Ectodermal cell (in vitro differentiated cells): ENCODE measurements around the gene DUOXA2.

ENCODE experiments used
- H3K27ac ChIP-seq: 2 replicates; pipeline ENCODE4 v1.7.0; 2013; ENCODE audit warnings: mild to moderate bottlenecking, low read depth, low read length; ENCODE audit not compliant: insufficient read depth, poor library complexity, severe bottlenecking
- H3K27me3 ChIP-seq: 2 replicates; pipeline ENCODE4 v1.7.0; 2013; ENCODE audit warnings: mild to moderate bottlenecking, low read length; ENCODE audit not compliant: insufficient read depth, control insufficient read depth, poor library complexity, severe bottlenecking
- H3K36me3 ChIP-seq: one replicate; pipeline ENCODE4 v1.7.0; 2013; ENCODE audit warnings: low read length; ENCODE audit not compliant: control insufficient read depth, insufficient read depth
- H3K4me1 ChIP-seq: one replicate; pipeline ENCODE4 v1.7.0; 2013; ENCODE audit warnings: low read length; ENCODE audit not compliant: control insufficient read depth, insufficient read depth
- H3K4me3 ChIP-seq: 2 replicates; pipeline ENCODE4 v1.7.0; 2013; ENCODE audit warnings: low read depth, low read length, control low read depth; ENCODE audit not compliant: insufficient read depth
- H3K9me3 ChIP-seq: 2 replicates; pipeline ENCODE4 v1.7.0; 2013; ENCODE audit warnings: mild to moderate bottlenecking, low read length, moderate library complexity; ENCODE audit not compliant: control insufficient read depth
- WGBS, 2 experiments: methylation state at CpG; one replicate each; pipeline ENCODE4 v1.1.7; 2013; ENCODE audit warnings: missing lambda C conversion rate in 2 of 2; 5-methylcytosine and 5-hydroxymethylcytosine counted together

Gene DUOXA2

GRCh38 chr15:45147606-45148005 is 33.5 kb downstream of the DUOXA2 start:
- H3K36me3 ChIP-seq: no peaks in the 10 kb centered on the region
- no peaks in the 10 kb centered on the region for H3K27me3 ChIP-seq
- H3K9me3 ChIP-seq: no peaks in the 10 kb centered on the region
- 90 to 96% methylated on average over 7 of the region's 7 CpGs for WGBS, 2 experiments
- no peak overlapping the region for H3K4me3 ChIP-seq
- no peaks in the 10 kb centered on the region for H3K4me1 ChIP-seq
- H3K27ac ChIP-seq: no peak overlapping the region

DNA sequence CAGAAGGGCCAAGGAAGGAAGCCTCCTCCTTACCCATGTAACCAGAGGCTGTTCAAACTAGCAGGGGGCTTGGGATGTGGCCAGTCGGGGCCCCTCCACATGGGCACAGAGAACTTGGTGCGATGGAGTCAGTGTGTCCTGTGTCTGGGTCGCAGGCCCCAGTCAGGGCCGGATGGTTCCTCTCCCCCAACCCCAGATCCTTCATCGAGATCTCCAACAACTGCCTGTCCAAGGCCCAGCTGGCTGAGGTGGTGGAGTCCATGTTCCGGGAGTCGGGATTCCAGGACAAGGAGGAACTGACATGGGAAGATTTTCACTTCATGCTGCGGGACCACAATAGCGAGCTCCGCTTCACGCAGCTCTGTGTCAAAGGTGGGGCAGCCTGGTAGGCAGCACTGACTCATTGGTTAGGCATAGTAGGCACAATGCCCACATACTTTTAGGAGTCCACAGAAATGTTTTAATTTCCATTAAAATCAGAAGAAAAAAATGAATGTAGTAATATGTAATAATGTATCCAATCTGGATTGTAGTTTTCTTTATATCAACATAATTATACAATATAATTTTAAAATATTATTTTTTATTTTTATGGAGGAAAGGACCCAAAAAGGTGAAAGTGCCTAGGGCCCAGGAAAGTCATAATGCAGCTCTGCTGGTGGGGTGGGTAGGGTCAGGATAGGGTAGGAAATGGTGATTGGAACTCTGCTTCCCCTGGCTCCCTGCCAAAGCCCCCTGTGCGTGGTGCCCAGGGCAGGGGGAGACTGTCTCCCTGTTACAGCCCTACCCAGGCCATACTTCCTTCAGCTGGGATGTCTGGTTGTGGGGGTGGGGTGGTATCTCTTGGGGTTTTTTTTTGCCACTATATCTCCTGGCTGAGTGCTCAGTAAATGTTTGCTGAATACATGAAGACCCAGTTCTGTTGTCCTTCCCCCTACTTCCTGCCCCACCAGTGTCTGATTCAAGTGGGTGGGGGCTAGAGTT is 34.2 kb downstream of the DUOXA2 start:
- no peak overlapping the region for H3K4me3 ChIP-seq
- H3K9me3 ChIP-seq: no peaks in the 10 kb centered on the region
- H3K27me3 ChIP-seq: no peaks in the 10 kb centered on the region
- no peak overlapping the region for H3K27ac ChIP-seq
- WGBS, 2 experiments: 92 to 93% methylated on average over 12 of the region's 12 CpGs
- no peaks in the 10 kb centered on the region for H3K36me3 ChIP-seq
- no peaks in the 10 kb centered on the region for H3K4me1 ChIP-seq

DNA sequence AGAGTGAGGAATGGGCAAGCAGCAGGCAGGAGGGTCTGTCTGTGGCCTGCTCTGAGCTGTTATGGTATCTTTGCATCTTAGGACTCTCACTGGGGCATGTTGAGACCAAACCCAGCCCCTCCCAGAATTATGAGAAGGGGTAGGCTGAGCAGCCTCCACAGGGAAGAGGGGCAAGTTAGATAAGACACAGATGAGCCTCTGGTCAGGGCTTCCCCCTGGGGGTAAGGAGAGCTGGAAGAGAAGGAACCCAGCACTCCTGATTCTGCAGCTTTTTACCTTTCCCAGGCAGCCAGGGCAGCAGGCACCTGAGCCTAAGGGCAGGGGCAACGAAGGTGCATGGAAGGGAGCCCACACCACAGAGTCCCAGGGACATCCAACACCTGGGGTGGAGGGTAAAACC is 34.9 kb downstream of the DUOXA2 start:
- H3K4me3 ChIP-seq: no peak overlapping the region
- peaks cover 2% of the 10 kb centered on the region for H3K4me1 ChIP-seq
- H3K36me3 ChIP-seq: no peaks in the 10 kb centered on the region
- WGBS, 2 experiments: 81 to 85% methylated on average over 1 of the region's 1 CpG
- H3K27me3 ChIP-seq: no peaks in the 10 kb centered on the region
- H3K27ac ChIP-seq: no peak overlapping the region
- no peaks in the 10 kb centered on the region for H3K9me3 ChIP-seq

GRCh38 chr15:45150481-45150880 is 36.4 kb downstream of the DUOXA2 start:
- Histone ChIP-seq H3K4me1 (peaks cover 5% of the 10 kb centered on the region), H3K27ac (no peak overlapping the region), H3K36me3 (no peaks in the 10 kb centered on the region), H3K4me3 (no peak overlapping the region), H3K9me3 (no peaks in the 10 kb centered on the region), H3K27me3 (no peaks in the 10 kb centered on the region)
- 88 to 93% methylated on average over 6 of the region's 6 CpGs for whole genome bisulfite sequencing, 2 experiments

GRCh38 chr15:45150997-45151396 is 36.9 kb downstream of the DUOXA2 start:
- Histone ChIP-seq H3K36me3 (no peaks in the 10 kb centered on the region), H3K4me3 (no peak overlapping the region), H3K27ac (no peak overlapping the region), H3K27me3 (no peaks in the 10 kb centered on the region), H3K4me1 (peaks cover 5% of the 10 kb centered on the region), H3K9me3 (no peaks in the 10 kb centered on the region)
- 93 to 95% methylated on average over 6 of the region's 6 CpGs for WGBS, 2 experiments

DNA sequence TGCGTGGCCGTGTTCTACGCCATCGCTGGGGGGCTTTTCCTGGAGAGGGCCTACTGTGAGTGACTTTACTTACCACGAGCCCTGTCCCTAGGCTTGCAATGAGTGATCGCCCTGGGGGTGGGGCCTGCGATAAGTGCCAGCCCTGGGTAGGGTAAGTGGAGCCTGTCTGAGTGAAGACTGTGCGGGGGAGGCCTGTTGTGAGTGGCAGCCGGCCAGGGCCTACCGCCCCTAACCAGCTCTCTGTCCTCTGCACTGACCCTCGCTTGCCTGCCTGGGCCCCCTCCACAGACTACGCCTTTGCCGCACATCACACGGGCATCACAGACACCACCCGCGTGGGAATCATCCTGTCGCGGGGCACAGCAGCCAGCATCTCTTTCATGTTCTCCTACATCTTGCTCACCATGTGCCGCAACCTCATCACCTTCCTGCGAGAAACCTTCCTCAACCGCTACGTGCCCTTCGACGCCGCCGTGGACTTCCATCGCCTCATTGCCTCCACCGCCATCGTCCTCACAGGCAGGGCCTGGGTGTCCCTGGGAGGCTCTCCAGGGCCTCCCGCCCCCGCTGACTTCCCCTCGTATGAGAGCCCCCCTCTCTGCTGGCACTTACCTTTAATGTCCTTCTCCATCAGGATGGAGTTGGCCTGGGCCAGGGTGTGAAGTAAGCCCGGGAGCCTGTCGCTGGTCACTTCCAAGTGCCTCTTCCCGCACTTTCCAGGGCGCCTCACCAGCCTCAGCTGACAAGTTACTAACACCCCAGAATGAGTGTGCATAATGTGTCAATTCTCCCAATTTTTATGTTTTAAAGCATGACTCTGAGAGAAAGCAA is 38.1 kb downstream of the DUOXA2 start:
- no peaks in the 10 kb centered on the region for H3K9me3 ChIP-seq
- WGBS, 2 experiments: 95 to 96% methylated on average over 36 of the region's 36 CpGs
- H3K27me3 ChIP-seq: no peaks in the 10 kb centered on the region
- no peaks in the 10 kb centered on the region for H3K36me3 ChIP-seq
- H3K27ac ChIP-seq: no peak overlapping the region
- H3K4me1 ChIP-seq: peaks cover 9% of the 10 kb centered on the region
- no peak overlapping the region for H3K4me3 ChIP-seq

DNA sequence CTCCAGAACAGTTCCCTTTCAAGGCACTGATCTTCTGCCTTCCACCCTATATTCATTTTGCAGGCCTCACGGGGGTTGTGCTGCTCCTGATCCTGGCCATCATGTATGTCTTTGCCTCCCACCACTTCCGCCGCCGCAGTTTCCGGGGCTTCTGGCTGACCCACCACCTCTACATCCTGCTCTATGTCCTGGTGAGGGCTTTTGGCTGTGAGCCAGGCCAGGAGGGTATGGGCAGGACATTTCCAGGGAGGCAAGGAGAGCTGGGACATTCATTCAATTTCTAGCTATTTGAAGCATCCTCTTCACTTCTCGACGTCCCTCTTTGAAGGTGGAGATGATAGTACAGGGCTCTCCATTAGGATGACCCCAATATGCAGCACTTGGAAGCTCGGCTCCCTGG is 41.6 kb downstream of the DUOXA2 start:
- Histone ChIP-seq H3K9me3 (no peaks in the 10 kb centered on the region), H3K4me1 (peaks cover 22% of the 10 kb centered on the region), H3K27ac (no peak overlapping the region), H3K4me3 (no peak overlapping the region), H3K36me3 (no peaks in the 10 kb centered on the region), H3K27me3 (no peaks in the 10 kb centered on the region)
- 94 to 95% methylated on average over 8 of the region's 8 CpGs for WGBS, 2 experiments

DNA sequence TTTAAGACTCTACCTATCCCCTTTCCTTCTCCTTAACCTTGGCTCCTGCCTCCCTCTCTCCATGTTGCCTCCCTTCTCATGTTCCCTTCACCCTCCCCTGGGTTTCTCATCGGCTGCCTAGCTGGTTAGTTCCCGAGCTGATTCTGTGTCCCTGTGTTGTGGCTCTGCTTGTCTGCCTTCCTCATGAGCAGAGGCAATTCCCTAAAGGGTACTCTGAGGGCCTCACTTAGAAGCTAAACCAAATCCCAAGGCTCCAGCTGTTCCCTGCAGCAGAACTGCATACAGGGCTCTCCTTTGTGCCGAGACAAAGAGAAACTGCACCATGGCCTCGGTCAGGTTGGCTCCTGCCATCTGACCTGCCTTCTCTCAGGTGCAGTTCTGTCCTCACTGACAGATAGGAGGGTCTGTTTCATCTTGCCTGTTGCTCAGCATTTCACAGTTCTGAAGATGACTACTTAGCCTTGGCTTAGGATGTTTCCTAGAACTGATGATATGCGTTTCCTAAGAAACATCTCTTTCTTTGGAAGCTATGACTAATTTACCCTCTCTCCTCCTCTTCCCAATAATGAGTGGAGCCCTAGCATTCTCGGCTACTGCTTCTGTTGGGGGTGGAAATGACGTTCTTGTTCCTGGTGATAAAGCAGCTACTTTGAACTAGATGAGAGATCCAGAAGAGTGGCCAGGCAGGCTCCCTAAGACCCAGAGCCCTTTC is 42.8 kb downstream of the DUOXA2 start:
- H3K4me1 ChIP-seq: peaks cover 22% of the 10 kb centered on the region
- H3K36me3 ChIP-seq: no peaks in the 10 kb centered on the region
- no peak overlapping the region for H3K4me3 ChIP-seq
- no peaks in the 10 kb centered on the region for H3K9me3 ChIP-seq
- H3K27ac ChIP-seq: no peak overlapping the region
- WGBS, 2 experiments: 65 to 70% methylated on average over 7 of the region's 7 CpGs
- no peaks in the 10 kb centered on the region for H3K27me3 ChIP-seq

- WGBS, 2 experiments: 2 to 9% methylated on average over 1 of the region's 1 CpG
- no peak overlapping the region for H3K27ac ChIP-seq
Observed at GRCh38 chr15:45157974-45158373, 43.8 kb downstream of the DUOXA2 start.

More at GRCh38 chr15:45157974-45158373, 43.8 kb downstream of the DUOXA2 start:
- Histone ChIP-seq H3K36me3 (no peaks in the 10 kb centered on the region), H3K27me3 (no peaks in the 10 kb centered on the region), H3K4me3 (no peak overlapping the region), H3K9me3 (no peaks in the 10 kb centered on the region), H3K4me1 (peaks cover 22% of the 10 kb centered on the region)
